Medulla oblongata (tissue), 1 donor: ENCODE measurements around the gene FOXO1.

ENCODE experiments used
- DNase-seq: peaks from one replicate; pipeline ENCODE4 v3.0.0-alpha.2; 2015; ENCODE audit errors: extremely low spot score

Gene FOXO1

DNA sequence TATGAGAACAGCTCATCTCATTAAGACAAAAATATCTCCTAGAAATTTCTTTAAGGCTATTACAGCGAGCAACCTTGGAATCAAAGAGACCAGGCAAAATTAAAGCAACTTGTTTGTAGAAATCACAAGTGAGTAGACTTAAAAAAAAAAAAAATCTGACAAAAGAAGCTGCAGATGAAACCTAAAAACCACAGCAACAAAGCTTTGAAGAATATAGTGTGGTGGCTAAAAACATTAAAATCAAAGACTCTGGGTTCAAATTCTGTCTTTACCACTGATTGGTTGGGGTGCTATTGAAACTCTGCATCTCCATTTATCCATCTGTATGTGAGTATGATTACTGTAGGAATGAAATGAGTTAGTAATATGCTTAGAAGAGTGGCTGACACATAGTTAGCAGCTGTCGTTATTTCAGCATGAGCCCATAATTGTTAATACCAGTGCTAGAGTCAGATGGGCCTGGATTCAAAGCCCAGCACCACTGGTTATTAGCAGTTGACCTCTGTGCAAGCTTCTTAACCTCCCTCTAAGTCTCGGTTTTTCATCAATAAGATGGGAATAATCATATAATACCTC lies 157.6 kb downstream of the FOXO1 start:
- DNase-seq, result no peak

DNA sequence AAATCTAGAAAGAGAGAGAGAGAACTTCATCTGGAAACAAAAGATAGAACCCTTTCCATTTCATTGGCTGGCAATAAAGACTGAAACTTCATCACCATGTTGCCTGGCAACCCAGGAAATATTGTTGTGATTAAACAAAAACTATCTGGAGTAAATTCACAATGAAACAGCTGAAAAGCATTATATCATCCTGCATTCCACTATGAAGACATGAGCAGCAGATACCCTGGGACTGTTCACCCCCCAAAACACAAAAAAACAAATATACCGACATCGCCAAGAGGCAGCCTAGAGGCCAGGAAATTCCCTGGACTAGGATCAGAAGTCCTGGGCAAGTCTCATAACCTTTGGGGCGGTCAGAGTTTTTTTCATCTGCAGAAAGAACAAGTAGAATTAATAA lies 158.3 kb downstream of the FOXO1 start:
- DNase-seq, result peak; percentile 24

DNA sequence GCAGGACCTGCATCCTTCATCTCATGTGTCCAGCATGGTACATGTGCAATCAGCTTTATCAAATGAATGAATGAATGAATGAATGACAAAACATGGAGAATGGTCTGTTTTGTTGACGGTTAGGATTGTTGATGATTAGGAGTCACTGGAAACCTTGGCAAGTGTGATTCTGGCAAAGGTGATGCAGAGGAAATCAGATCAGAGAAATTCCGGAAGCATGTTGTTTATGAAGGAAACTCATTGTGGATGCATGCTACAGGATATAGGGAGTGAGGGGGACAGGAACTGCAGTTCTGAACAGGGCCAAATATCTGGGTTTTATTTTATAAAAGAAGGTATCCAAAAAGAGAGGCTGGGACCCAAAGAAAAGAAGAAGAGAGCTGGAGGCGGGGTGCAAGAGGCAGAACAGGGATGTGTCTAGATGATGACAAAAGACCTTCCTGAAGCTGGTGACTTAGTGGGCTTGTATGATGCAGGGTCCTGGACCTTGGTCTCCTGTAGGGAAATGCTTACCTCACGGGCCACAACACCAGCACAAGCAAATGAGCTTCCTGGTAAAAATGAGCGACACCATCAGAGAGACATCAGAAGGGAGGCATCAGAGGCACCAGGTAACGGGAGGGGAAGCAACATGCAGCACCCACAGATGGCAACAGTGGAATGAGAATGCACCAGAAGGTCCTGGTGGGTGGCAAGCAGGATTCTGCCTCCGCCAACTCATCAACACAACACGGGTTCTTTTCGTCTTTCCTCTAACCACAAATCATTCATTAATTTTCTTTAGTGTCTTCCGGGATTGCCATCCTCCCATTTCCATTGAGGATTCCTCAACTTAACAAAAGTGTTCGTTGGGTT lies 159.6 kb downstream of the FOXO1 start:
- DNase-seq, result no peak
